IMR-90 (cell line): Measurements from ENCODE around the gene NEK11.

Experiments
- BHLHE40 ChIP-seq: fragments of 150-350 bp; IDR thresholded peaks from 2 replicates; pipeline ENCODE4 v1.6.1; 2016; ENCODE audit warnings: mild to moderate bottlenecking, low read depth, low read length
- CEBPB ChIP-seq: IDR thresholded peaks from 2 replicates; pipeline ENCODE4 v1.6.1; 2012; ENCODE audit warnings: low read depth, low read length, improper control_type of control experiment
- FOS ChIP-seq: fragments of 150-350 bp; IDR thresholded peaks from 2 replicates; pipeline ENCODE4 v1.6.1; 2016; ENCODE audit warnings: low read depth, low read length
- MXI1 ChIP-seq: IDR thresholded peaks from 2 replicates; pipeline ENCODE4 v1.6.1; 2012; ENCODE audit warnings: low read depth, mild to moderate bottlenecking, low read length, moderate library complexity, borderline replicate concordance
- POLR2A ChIP-seq: IDR thresholded peaks from 2 replicates; pipeline ENCODE4 v1.6.1; 2012; ENCODE audit warnings: mild to moderate bottlenecking, low read depth, low read length
- RAD21 ChIP-seq: IDR thresholded peaks from 2 replicates; pipeline ENCODE4 v1.6.1; 2012; ENCODE audit warnings: low read length, improper control_type of control experiment
- SMC3 ChIP-seq: fragments of 150-350 bp; IDR thresholded peaks from 2 replicates; pipeline ENCODE4 v1.6.1; 2016; ENCODE audit warnings: low read depth, mild to moderate bottlenecking, antibody characterized with exemption, low read length, moderate library complexity
- TF ChIP-seq, protein P1 (sequence below): conservative IDR thresholded peaks from 2 replicates; pipeline ENCODE4 v1.5.1; 2012; ENCODE audit warnings: mild to moderate bottlenecking, low read depth, low read length, improper control_type of control experiment
- TF ChIP-seq, protein P2 (sequence below): fragments of 150-350 bp; IDR thresholded peaks from 2 replicates; pipeline ENCODE4 v1.6.1; 2016; ENCODE audit warnings: low read depth, mild to moderate bottlenecking, low read length, moderate library complexity, borderline replicate concordance
- TF ChIP-seq, protein P3 (sequence below): fragments of 150-350 bp; IDR thresholded peaks from 2 replicates; pipeline ENCODE4 v1.6.1; 2017; ENCODE audit warnings: mild to moderate bottlenecking, antibody characterized with exemption, low read length, low read depth

DNA sequence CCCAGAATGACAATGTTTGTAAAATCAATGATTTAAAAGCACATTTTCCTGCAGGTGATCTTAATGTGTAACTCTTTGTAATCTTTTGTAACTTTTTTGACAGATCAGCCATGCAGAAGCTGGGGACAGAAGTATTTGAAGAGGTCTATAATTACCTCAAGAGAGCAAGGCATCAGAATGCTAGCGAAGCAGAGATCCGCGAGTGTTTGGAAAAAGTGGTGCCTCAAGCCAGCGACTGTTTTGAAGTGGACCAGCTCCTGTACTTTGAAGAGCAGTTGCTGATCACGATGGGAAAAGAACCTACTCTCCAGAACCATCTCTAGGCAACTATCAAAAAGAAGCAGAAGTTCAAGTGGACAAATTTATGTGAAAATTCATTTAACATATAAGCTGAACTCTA is 322.8 kb downstream of the NEK11 start:
- TF ChIP-seq POLR2A (no peak), CEBPB (no peak), MXI1 (no peak), RAD21 (no peak), SMC3 (no peak), BHLHE40 (no peak), FOS (no peak)
- TF ChIP-seq, protein P1, sequence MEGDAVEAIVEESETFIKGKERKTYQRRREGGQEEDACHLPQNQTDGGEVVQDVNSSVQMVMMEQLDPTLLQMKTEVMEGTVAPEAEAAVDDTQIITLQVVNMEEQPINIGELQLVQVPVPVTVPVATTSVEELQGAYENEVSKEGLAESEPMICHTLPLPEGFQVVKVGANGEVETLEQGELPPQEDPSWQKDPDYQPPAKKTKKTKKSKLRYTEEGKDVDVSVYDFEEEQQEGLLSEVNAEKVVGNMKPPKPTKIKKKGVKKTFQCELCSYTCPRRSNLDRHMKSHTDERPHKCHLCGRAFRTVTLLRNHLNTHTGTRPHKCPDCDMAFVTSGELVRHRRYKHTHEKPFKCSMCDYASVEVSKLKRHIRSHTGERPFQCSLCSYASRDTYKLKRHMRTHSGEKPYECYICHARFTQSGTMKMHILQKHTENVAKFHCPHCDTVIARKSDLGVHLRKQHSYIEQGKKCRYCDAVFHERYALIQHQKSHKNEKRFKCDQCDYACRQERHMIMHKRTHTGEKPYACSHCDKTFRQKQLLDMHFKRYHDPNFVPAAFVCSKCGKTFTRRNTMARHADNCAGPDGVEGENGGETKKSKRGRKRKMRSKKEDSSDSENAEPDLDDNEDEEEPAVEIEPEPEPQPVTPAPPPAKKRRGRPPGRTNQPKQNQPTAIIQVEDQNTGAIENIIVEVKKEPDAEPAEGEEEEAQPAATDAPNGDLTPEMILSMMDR, result no peak
- TF ChIP-seq, protein P2, sequence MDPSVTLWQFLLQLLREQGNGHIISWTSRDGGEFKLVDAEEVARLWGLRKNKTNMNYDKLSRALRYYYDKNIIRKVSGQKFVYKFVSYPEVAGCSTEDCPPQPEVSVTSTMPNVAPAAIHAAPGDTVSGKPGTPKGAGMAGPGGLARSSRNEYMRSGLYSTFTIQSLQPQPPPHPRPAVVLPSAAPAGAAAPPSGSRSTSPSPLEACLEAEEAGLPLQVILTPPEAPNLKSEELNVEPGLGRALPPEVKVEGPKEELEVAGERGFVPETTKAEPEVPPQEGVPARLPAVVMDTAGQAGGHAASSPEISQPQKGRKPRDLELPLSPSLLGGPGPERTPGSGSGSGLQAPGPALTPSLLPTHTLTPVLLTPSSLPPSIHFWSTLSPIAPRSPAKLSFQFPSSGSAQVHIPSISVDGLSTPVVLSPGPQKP, result no peak
- TF ChIP-seq, protein P3, sequence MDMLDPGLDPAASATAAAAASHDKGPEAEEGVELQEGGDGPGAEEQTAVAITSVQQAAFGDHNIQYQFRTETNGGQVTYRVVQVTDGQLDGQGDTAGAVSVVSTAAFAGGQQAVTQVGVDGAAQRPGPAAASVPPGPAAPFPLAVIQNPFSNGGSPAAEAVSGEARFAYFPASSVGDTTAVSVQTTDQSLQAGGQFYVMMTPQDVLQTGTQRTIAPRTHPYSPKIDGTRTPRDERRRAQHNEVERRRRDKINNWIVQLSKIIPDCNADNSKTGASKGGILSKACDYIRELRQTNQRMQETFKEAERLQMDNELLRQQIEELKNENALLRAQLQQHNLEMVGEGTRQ, result no peak
